Brain microvascular endothelial cell (primary cell): Measurements from ENCODE around the gene GLYATL1.

Experiments
- DNase-seq: peaks from one replicate; pipeline ENCODE4 v3.0.0-alpha.2; 2020
- H3K27ac ChIP-seq: fragments of 250-450 bp; sonication (Bioruptor Pico); 2 replicates; pipeline ENCODE4 v1.5.1; 2020; ENCODE audit warnings: mild to moderate bottlenecking, moderate library complexity
- H3K27me3 ChIP-seq: fragments of 250-450 bp; sonication (Bioruptor Pico); replicated peaks from 2 replicates; pipeline ENCODE4 v1.5.1; 2020; ENCODE audit warnings: mild to moderate bottlenecking
- H3K36me3 ChIP-seq: fragments of 250-450 bp; sonication (Bioruptor Pico); replicated peaks from 2 replicates; pipeline ENCODE4 v1.5.1; 2020; ENCODE audit warnings: mild to moderate bottlenecking
- H3K4me3 ChIP-seq: 2 replicates; pipeline ENCODE4 v1.5.1; 2011; ENCODE audit warnings: low read depth, mild to moderate bottlenecking, control low read depth, low read length, moderate library complexity
- CTCF ChIP-seq: IDR thresholded peaks from 2 replicates; pipeline ENCODE4 v1.5.1; 2011; ENCODE audit warnings: low read depth, mild to moderate bottlenecking, moderate library complexity, low read length, control low read depth, inconsistent platforms; ENCODE audit errors: missing control alignments
- in situ Hi-C: cut with HindIII; loops from 2 replicates; pipeline ENCODE4 v1.10.0; 2017; ENCODE audit warnings: low sequenced_read_pairs, low pct_ligation_motif_present

GLYATL1 gene

DNA sequence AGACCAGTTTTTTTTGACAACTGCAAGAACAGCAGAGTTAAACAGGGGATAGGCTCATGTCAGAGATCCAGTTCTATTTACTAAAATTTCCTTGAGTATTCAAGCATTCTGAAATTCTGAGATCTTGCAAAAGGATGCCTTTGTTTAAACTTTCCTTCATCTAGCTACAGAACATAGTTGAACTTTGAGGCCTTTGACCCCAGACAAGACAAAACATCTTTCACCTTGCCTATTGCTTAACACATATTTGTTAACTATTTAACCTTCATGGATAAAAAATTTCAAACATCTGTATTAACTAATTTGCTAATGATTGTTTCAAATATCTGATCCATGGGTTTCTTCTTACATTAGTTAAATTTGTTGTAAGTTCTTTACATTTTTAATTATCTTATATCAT is 38.2 kb downstream of the GLYATL1 start:
- DNase-seq, result no peak
- in situ Hi-C loops, result no loop called here
- no peak for TF ChIP-seq CTCF

DNA sequence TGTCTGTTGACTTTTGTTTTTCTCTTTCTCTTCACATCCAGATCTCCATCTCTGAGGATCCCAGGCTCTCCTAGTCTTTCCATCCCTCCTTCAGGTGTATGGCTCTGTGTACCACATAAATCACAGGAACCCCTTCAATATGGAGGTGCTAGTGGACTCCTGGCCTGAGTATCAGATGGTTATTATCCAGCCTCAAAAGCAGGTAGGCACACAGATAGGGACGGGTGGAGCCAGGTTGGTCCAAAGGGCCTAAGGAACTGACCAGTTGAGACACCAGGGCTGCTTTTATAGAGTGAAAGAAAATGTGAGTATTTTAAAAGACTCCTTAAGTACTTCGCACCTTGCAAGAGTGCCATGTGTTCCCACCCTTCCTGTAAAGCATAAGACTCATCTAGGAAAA is 39.9 kb downstream of the GLYATL1 start:
- no peak for TF ChIP-seq CTCF
- H3K36me3 ChIP-seq, result no peaks in the 10 kb centered on the region
- H3K27me3 ChIP-seq, result no peaks in the 10 kb centered on the region
- in situ Hi-C loops, result no loop called here
- no peak overlapping the region for H3K27ac ChIP-seq
- no peak for DNase-seq
- no peak overlapping the region for H3K4me3 ChIP-seq

More for the DNA sequence above, 38.2 kb downstream of the GLYATL1 start:
- Histone ChIP-seq H3K27ac (no peak overlapping the region), H3K4me3 (no peak overlapping the region), H3K27me3 (no peaks in the 10 kb centered on the region), H3K36me3 (no peaks in the 10 kb centered on the region)

DNA sequence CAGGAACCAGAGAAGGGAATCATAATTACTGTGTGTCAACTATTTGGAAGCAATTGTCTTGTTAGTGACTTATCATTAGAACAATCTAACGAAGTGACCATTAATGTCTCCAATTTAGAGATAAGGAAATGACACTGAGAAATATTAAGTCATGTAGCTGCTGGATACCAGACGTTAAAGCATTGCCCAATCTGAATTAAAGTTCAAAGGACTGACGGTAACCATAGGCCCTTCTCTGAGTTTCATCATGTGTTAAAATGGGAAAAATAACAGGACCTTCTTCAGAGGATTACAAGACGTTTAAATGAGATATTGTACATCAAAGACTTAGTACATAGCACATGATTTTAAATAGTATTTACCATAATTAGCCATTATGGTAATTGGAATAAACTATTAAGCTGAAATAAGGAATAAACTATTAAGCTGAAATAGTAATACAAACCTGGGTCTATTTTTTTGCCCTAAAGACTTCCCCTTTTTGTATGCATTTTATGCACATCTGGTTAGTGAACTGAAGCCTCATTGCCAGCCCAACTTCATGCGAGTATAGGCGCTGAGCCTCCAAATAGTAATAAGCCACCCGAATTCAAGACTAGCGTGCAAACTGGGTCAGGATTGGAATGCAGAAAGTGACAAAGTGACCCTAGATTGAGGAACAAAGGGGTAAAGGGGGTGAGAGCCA is 41.0 kb downstream of the GLYATL1 start:
- Histone ChIP-seq H3K27ac (no peak overlapping the region), H3K4me3 (no peak overlapping the region), H3K36me3 (no peaks in the 10 kb centered on the region), H3K27me3 (no peaks in the 10 kb centered on the region)
- DNase-seq, result no peak
- no peak for TF ChIP-seq CTCF
- in situ Hi-C loops, result no loop called here

DNA sequence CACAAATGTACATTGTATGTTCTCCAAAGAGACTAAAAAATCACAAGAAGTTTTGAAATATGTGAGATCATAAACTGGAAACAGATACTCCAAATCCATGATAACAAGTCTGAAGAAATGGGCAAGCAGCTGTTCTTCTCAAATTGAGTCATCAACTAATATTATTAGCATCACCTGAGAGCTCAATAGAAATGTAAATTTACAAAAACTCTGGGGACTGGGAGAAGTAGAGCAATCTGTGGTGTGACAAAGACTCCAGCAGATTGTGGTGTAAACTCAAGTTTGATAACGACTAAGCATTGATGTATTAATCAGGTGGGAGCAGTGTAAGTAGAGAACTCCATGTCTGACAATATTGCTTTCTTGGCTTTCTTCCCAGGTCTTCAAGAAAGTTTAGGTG is 53.2 kb downstream of the GLYATL1 start:
- no peak overlapping the region for H3K27ac ChIP-seq
- no peak for DNase-seq
- H3K27me3 ChIP-seq, result no peaks in the 10 kb centered on the region
- H3K4me3 ChIP-seq, result no peak overlapping the region
- H3K36me3 ChIP-seq, result no peaks in the 10 kb centered on the region
- in situ Hi-C loops, result no loop called here
- no peak for TF ChIP-seq CTCF

DNA sequence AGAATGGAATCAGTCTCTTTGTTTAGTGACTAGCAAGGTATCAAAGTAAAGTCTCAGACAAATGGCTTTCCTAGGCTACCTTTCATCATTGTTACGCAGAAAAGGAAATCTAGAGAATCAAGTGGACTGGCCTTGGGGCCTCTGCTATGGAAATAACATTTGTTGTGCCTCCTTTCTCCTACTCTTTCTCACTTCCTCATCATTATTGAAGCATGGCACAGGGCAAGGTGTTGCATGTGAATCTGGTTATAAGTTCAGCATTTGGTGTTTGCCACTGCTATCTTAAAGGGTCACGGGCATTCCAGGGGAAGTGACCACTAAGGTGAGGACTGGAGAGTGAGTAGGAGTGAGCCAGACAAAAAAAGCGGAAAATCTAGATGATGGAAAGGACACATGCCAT is 54.9 kb downstream of the GLYATL1 start:
- Histone ChIP-seq H3K4me3 (no peak overlapping the region), H3K27me3 (no peaks in the 10 kb centered on the region), H3K27ac (no peak overlapping the region), H3K36me3 (no peaks in the 10 kb centered on the region)
- TF ChIP-seq CTCF, result no peak
- in situ Hi-C loops, result no loop called here
- DNase-seq, result no peak

GRCh38 chr11:58998480-58999290 is 59.4 kb downstream of the GLYATL1 start:
- Histone ChIP-seq H3K27ac (no peak overlapping the region), H3K27me3 (no peaks in the 10 kb centered on the region), H3K4me3 (no peak overlapping the region), H3K36me3 (no peaks in the 10 kb centered on the region)
- TF ChIP-seq CTCF, result no peak
- no peak for DNase-seq
- in situ Hi-C loops, result no loop called here
